ENCODE measurements around the gene DNAJC3. TPM values are rescaled to one million over a fixed set of nuclear protein-coding genes. Genes with fewer than 3 reads are reported as not detected.

DNAJC3 gene
- total and polyA plus RNA-seq, 2 of the 8 experiments (the other 6 are each of a cell fraction or from before 2014, with no cell fraction given): 4.3 to 24.1 TPM

GRCh38 chr13:95781016-95781415 lies 104.1 kb downstream of the DNAJC3 start:
- H3K23me2 ChIP-seq (ENCODE audit: low read depth, low read length): no peaks in the 10 kb centered on the region
- no peak overlapping the region for H3K4me2 ChIP-seq (ENCODE audit: insufficient read depth in 1 of 2, low read depth in 2 of 2, low read length in 2 of 2)
- H3K4ac ChIP-seq (replicated peaks; ENCODE audit: insufficient read length, low read depth, low read length): no peak overlapping the region
- no peak for DNase-seq (ENCODE audit: low read depth in 1 of 2, low spot score in 2 of 2)
- H3K23ac ChIP-seq (ENCODE audit: insufficient read length): no peak overlapping the region
- H3K56ac ChIP-seq (replicated peaks; ENCODE audit: insufficient read length, low read depth, low read length): no peak overlapping the region
- H4K20me1 ChIP-seq (replicated peaks in 1 of 2; ENCODE audit: control insufficient read depth in 1 of 2, insufficient read depth in 2 of 2, low read length in 2 of 2): no peaks in the 10 kb centered on the region
- no peaks in the 10 kb centered on the region for H3K27me3 ChIP-seq (replicated peaks in 1 of 4; ENCODE audit: control insufficient read depth in 3 of 4, extremely low read depth in 1 of 4, insufficient read depth in 3 of 4, low read length in 3 of 4)
- WGBS, 2 experiments (ENCODE audit: extremely low coverage in 1 of 2, insufficient coverage in 1 of 2, insufficient read length in 1 of 2, insufficient replicate concordance in 2 of 2, low coverage in 1 of 2, low lambda C conversion rate in 2 of 2, missing lambda C conversion rate in 1 of 2): 94% methylated on average over 6 of the region's 6 CpGs; no CpG with 5 or more reads in 1 of the 2 experiments
- no peak overlapping the region for H2BK5ac ChIP-seq (ENCODE audit: low read depth, low read length)
- H3K79me2 ChIP-seq (ENCODE audit: control insufficient read depth in 1 of 2, insufficient read depth in 2 of 2, low read length in 2 of 2): no peaks in the 10 kb centered on the region
- no peak overlapping the region for H3K18ac ChIP-seq (ENCODE audit: extremely low read depth, low read length)
- H3K9ac ChIP-seq (replicated peaks in 1 of 4; ENCODE audit: extremely low read depth in 1 of 4, low read depth in 3 of 4, low read length in 3 of 4): no peak overlapping the region
- H4K8ac ChIP-seq (ENCODE audit: extremely low read depth, insufficient read depth, low read length): no peak overlapping the region
- H3K4me1 ChIP-seq (replicated peaks in 1 of 4; ENCODE audit: control insufficient read depth in 3 of 4, insufficient read depth in 4 of 4, low read length in 3 of 4): no peaks in the 10 kb centered on the region
- no peaks in the 10 kb centered on the region for H3K79me1 ChIP-seq (ENCODE audit: low read depth, low read length)
- no peak overlapping the region for H2BK120ac ChIP-seq (replicated peaks; ENCODE audit: low read depth, low read length)
- no peak overlapping the region for H2AK5ac ChIP-seq (ENCODE audit: low read depth, low read length)
- TF ChIP-seq JUND (IDR thresholded peaks at IDR 0.05; ENCODE audit: low read length) (no peak), TEAD4 (IDR thresholded peaks at IDR 0.05; ENCODE audit: low read depth, low read length) (no peak), SRF (IDR thresholded peaks at IDR 0.05; ENCODE audit: low read depth, low read length) (no peak), SP2 (IDR thresholded peaks at IDR 0.05; ENCODE audit: low read length) (no peak)
- no peak overlapping the region for H4K91ac ChIP-seq (replicated peaks; ENCODE audit: insufficient read length, low read length)
- no peaks in the 10 kb centered on the region for H3K9me3 ChIP-seq (ENCODE audit: insufficient read depth in 2 of 2, low read depth in 1 of 2, low read length in 1 of 2)
- no peak overlapping the region for H2BK12ac ChIP-seq (ENCODE audit: low read depth, low read length)
- no peak overlapping the region for H2BK15ac ChIP-seq (ENCODE audit: low read length)
- H2BK20ac ChIP-seq (ENCODE audit: low read length): no peak overlapping the region
- FAIRE-seq: no peak
- no peak overlapping the region for H4K5ac ChIP-seq (ENCODE audit: insufficient read length, low read depth, low read length)
- H3K14ac ChIP-seq (ENCODE audit: insufficient read length): no peak overlapping the region
- H2AFZ ChIP-seq (ENCODE audit: low read length): no peak overlapping the region
- POLR2A ChIA-PET (ENCODE audit: partially characterized antibody): no interaction called here
- no peaks in the 10 kb centered on the region; a peak in 1 of 8 replicates for H3K36me3 ChIP-seq (ENCODE audit: control insufficient read depth in 2 of 4, insufficient read depth in 4 of 4, low read length in 3 of 4)
- H3K4me3 ChIP-seq (ENCODE audit: extremely low read depth in 1 of 4, insufficient read depth in 2 of 4, low read depth in 3 of 4, low read length in 4 of 4): no peak overlapping the region
- CTCF ChIA-PET (ENCODE audit: partially characterized antibody): interaction anchor here (1.6 kb wide), 1 partner anchor 84 kb away, joined by 5 read pairs; no protein-coding TSS in a partner anchor
- no peak overlapping the region for H3K27ac ChIP-seq (ENCODE audit: low read depth, low read length)
